GM18508 (cell line): ENCODE data around the gene ARL4A.

Source experiments
- ATAC-seq: cut with Tn5 transposase; IDR thresholded peaks from one replicate; pipeline ENCODE4 v1.9.1; 2021; ENCODE audit warnings: moderate number of reproducible peaks; ENCODE audit not compliant: insufficient read depth, unreplicated experiment

Gene ARL4A

GRCh38 chr7:12722136-12722535 is 34.7 kb downstream of the ARL4A start:
- ATAC-seq = no peak

GRCh38 chr7:12722636-12723605 is 35.5 kb downstream of the ARL4A start:
- no peak for ATAC-seq

- ATAC-seq = no peak
Observed at GRCh38 chr7:12725575-12726316, 38.3 kb downstream of the ARL4A start.

GRCh38 chr7:12726908-12727307 is 39.5 kb downstream of the ARL4A start:
- no peak for ATAC-seq

GRCh38 chr7:12727455-12728191 is 40.2 kb downstream of the ARL4A start:
- no peak for ATAC-seq

- ATAC-seq = no peak
Observed at GRCh38 chr7:12728192-12728538, 40.7 kb downstream of the ARL4A start.

GRCh38 chr7:12729112-12729511 is 41.7 kb downstream of the ARL4A start:
- no peak for ATAC-seq

GRCh38 chr7:12730523-12730922 is 43.1 kb downstream of the ARL4A start:
- no peak for ATAC-seq

- no peak for ATAC-seq
Observed at GRCh38 chr7:12731214-12731656, 43.8 kb downstream of the ARL4A start.

GRCh38 chr7:12731775-12732174 is 44.3 kb downstream of the ARL4A start:
- ATAC-seq = no peak

- ATAC-seq = no peak
Observed at GRCh38 chr7:12732428-12732827, 45.0 kb downstream of the ARL4A start.

- no peak for ATAC-seq
Observed at GRCh38 chr7:12735923-12736322, 48.5 kb downstream of the ARL4A start.

- no peak for ATAC-seq
Observed at GRCh38 chr7:12737373-12737772, 49.9 kb downstream of the ARL4A start.

GRCh38 chr7:12737836-12738235 is 50.4 kb downstream of the ARL4A start:
- ATAC-seq = no peak

GRCh38 chr7:12738665-12739064 is 51.2 kb downstream of the ARL4A start:
- ATAC-seq = no peak
